ENCODE data around the gene TMC8. TPM values are rescaled to one million over a fixed set of nuclear protein-coding genes. Genes with fewer than 3 reads are reported as not detected.

Gene TMC8
- total RNA-seq, 2 experiments from 2014 or later = 251 to 292 TPM

DNA sequence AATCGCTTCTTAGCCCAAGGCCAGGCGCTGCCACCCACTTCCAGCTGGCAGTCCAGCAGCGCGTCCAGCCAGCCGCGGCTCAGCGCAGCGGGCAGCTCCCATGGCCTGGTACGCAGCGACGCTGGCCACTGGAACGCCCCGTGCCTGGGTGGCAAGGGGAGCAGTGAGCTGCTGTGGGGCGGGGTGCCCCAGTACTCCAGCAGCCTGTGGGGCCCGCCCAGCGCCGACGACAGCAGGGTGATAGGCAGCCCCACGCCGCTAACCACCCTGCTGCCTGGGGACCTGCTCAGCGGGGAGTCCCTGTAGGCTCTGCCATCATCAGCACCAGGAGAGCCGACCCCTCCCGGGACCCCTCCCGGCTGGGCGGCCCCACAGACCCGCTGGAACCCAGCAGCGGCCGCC is 26.0 kb upstream of the TMC8 start:
- no peak overlapping the region for H3K4me3 Mint-ChIP-seq
- no peak overlapping the region for H3K27ac Mint-ChIP-seq
- H3K4me1 Mint-ChIP-seq = no peaks in the 10 kb centered on the region
- CTCF ChIA-PET = interaction anchor here (12.5 kb wide), 1 partner anchor 28 kb away, joined by 257 read pairs; the partner anchor contains the start of genes TMC6 and TMC8
- no peaks in the 10 kb centered on the region for H3K27me3 Mint-ChIP-seq
- DNase-seq (no peak), ATAC-seq (no peak)
- no peaks in the 10 kb centered on the region for H3K9me3 Mint-ChIP-seq (ENCODE audit: low read depth)
- peaks cover 27% of the 10 kb centered on the region for H3K36me3 Mint-ChIP-seq

DNA sequence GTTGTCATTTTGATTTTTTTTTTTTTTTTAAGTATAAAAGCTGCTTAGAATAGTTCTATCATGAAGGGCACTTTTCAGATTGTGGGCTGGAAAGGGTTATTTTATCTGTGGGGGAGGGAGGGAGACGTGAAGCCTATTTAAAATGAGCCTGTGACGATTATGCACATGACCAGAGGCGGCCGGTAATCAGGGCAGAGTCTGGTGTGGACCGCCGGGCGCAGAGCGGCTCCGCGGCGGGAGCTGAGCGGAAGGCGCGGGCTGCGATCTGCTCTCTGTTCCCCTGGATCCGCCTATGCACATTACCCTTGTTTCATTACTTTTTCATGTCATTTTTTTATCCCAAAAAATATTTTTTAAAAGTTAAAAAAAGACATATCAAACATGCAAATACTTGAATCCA is 25.5 kb upstream of the TMC8 start:
- no peak overlapping the region for H3K4me3 Mint-ChIP-seq
- H3K27me3 Mint-ChIP-seq = no peaks in the 10 kb centered on the region
- H3K27ac Mint-ChIP-seq = no peak overlapping the region
- H3K9me3 Mint-ChIP-seq (ENCODE audit: low read depth) = no peaks in the 10 kb centered on the region
- H3K4me1 Mint-ChIP-seq = no peaks in the 10 kb centered on the region
- peaks cover 22% of the 10 kb centered on the region for H3K36me3 Mint-ChIP-seq
- CTCF ChIA-PET = interaction anchor here (12.5 kb wide), 1 partner anchor 27 kb away, joined by 257 read pairs; the partner anchor contains the start of genes TMC6 and TMC8
- ATAC-seq (no peak), DNase-seq (no peak)

- Mint-ChIP-seq H3K4me3 (no peak overlapping the region), H3K9me3 (ENCODE audit: low read depth) (no peaks in the 10 kb centered on the region), H3K4me1 (peaks cover 1% of the 10 kb centered on the region), H3K36me3 (peaks cover 20% of the 10 kb centered on the region), H3K27me3 (no peaks in the 10 kb centered on the region), H3K27ac (no peak overlapping the region)
- no peak for ATAC-seq
- DNase-seq = no peak
- CTCF ChIA-PET = interaction anchor here (12.5 kb wide), 1 partner anchor 27 kb away, joined by 257 read pairs; the partner anchor contains the start of genes TMC6 and TMC8
Measured at GRCh38 chr17:78105551-78105950, 25.0 kb upstream of the TMC8 start.

- no peak for ATAC-seq
- Mint-ChIP-seq H3K9me3 (ENCODE audit: low read depth) (no peaks in the 10 kb centered on the region), H3K36me3 (peaks cover 24% of the 10 kb centered on the region), H3K4me3 (no peak overlapping the region), H3K27me3 (no peaks in the 10 kb centered on the region), H3K27ac (no peak overlapping the region), H3K4me1 (peaks cover 3% of the 10 kb centered on the region)
- no peak for DNase-seq
- CTCF ChIA-PET = interaction anchor here (0.6 to 12.5 kb wide), 3 partner anchors 26 to 966 kb away, joined by 3 to 257 read pairs (median 3); partner anchors contain the start of genes TMC6 and TMC8
Measured at GRCh38 chr17:78106211-78106610, 24.4 kb upstream of the TMC8 start.

DNA sequence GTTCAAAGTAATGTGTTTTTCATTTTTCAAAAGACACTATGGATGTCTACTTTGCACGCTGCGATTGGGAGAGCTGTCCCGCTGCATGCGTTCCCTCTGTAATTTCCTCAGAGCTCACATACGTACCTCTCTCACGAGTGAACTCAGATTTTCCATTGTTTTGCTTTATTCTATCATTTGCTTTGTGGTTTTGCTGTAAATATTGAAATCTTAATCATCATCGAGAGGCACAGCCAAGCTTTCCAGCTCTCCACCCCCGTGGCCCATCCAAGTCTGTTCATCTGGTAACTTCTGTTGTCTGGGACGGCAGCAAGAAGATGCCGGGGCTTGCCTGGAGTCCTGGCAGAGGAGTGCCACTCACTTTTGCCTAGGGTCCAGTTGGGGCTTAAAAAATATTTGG is 23.1 kb upstream of the TMC8 start:
- Mint-ChIP-seq H3K27ac (no peak overlapping the region), H3K4me1 (peaks cover 4% of the 10 kb centered on the region), H3K36me3 (peaks cover 21% of the 10 kb centered on the region), H3K27me3 (no peaks in the 10 kb centered on the region), H3K4me3 (no peak overlapping the region), H3K9me3 (ENCODE audit: low read depth) (no peaks in the 10 kb centered on the region)
- CTCF ChIA-PET = interaction anchor here (0.9 to 12.5 kb wide), 4 partner anchors 22 to 143 kb away, joined by 4 to 257 read pairs (median 6); partner anchors contain the start of genes TMC6 and TMC8
- no peak for DNase-seq
- no peak for ATAC-seq

DNA sequence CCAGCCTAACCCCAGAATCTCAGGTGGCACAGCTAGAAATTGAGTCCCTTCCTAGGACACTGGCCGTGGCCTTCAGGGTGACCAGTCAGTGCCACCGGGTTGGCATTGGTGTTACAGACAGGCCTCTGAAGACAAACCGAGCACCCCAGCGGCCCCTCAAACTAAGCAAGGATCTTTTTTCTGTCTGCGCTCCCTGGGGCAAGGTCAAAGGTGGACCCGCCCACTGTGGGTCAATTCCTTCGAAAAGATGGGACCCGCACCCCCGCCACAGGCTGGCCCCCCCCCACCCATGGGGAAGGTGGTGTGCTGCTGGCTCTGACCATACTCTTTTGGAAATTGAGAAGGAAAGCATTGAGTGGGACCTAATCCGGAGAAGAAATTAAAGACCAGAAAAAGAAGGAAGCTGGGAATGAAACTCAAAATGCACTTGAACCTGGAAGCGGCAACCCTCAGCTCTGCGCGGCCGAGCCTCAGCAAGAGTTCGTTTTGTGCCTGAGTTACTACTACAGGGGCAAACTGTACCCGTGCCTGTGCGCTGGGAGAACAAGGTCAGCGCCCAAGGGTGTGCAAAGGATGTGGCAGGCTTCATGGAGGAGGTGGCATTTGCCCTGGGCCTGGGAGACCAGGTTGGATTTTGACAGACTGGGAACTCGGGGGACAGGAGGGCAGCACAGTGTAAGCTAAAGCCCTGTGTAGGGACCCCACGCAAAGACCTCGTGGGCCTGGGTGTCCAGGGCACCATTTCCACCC is 22.4 kb upstream of the TMC8 start:
- no peaks in the 10 kb centered on the region for H3K27me3 Mint-ChIP-seq
- DNase-seq (peak; percentile 34), ATAC-seq (no peak)
- H3K27ac Mint-ChIP-seq = no peak overlapping the region
- H3K4me3 Mint-ChIP-seq = no peak overlapping the region
- CTCF ChIA-PET = interaction anchor here (0.9 to 12.5 kb wide), 4 partner anchors 23 to 143 kb away, joined by 4 to 257 read pairs (median 6); partner anchors contain the start of genes TMC6 and TMC8
- no peaks in the 10 kb centered on the region for H3K9me3 Mint-ChIP-seq (ENCODE audit: low read depth)
- peaks cover 11% of the 10 kb centered on the region for H3K4me1 Mint-ChIP-seq
- peaks cover 22% of the 10 kb centered on the region for H3K36me3 Mint-ChIP-seq

- Mint-ChIP-seq H3K36me3 (peaks cover 28% of the 10 kb centered on the region), H3K4me3 (no peak overlapping the region), H3K27me3 (no peaks in the 10 kb centered on the region), H3K27ac (no peak overlapping the region), H3K4me1 (peaks cover 18% of the 10 kb centered on the region), H3K9me3 (ENCODE audit: low read depth) (no peaks in the 10 kb centered on the region)
- no peak for ATAC-seq
- no peak for DNase-seq
- CTCF ChIA-PET = interaction anchor here (1.0 to 12.5 kb wide), 3 partner anchors 23 to 143 kb away, joined by 3 to 257 read pairs (median 9); partner anchors contain the start of genes TMC6 and TMC8
Measured at GRCh38 chr17:78108726-78109488, 21.7 kb upstream of the TMC8 start.

DNA sequence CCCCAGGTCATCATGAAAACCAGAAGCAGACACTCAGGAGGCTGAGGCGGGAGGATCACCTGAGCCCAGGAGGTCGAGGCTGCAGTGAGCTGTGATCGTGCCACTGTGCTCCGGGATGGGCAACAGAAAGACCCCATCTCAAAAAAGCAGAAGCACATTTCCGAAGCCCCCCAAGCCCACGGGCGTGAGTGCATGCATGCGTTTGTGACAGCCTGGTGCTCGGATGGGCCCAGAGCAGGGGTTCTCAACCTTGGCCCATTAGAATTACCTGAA is 21.1 kb upstream of the TMC8 start:
- peaks cover 30% of the 10 kb centered on the region for H3K36me3 Mint-ChIP-seq
- no peaks in the 10 kb centered on the region for H3K27me3 Mint-ChIP-seq
- no peak overlapping the region for H3K4me3 Mint-ChIP-seq
- no peak overlapping the region for H3K27ac Mint-ChIP-seq
- no peak for ATAC-seq
- CTCF ChIA-PET = interaction anchor here (1.0 to 12.5 kb wide), 2 partner anchors 23 to 142 kb away, joined by 3 to 257 read pairs; partner anchors contain the start of genes TMC6 and TMC8
- no peaks in the 10 kb centered on the region for H3K9me3 Mint-ChIP-seq (ENCODE audit: low read depth)
- DNase-seq = no peak
- peaks cover 23% of the 10 kb centered on the region for H3K4me1 Mint-ChIP-seq

DNA sequence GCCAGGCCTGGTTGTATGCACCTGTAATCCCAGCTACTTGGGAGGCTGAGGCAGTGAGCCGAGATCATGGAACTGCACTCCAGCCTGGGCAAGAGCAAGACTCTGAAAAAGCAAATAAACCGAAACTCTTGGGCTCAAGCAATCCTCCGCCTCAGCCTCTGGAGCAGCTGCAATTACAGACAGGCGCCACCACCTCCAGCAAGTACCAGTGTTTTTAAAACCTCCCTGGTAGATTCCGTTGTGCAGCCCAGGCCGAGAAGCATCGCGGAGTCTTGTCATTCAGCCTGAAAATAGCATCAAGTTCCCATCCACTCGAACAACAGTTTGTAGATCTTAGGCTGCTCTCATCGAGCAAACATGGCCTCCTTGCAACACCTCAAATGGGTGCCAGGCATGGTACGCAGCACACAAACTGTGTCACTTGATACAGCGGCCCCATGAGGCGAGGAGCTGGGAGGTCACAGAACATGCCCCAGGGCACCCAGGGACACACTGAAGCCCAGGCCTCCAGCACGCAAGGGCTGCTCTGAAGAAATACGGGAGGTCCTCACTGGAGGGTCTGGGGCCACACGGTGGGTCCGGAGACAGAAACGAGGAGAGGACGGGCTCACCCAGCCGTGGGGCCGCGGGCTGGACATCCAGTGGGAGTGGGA is 20.1 kb upstream of the TMC8 start:
- H3K4me1 Mint-ChIP-seq = peaks cover 31% of the 10 kb centered on the region
- no peaks in the 10 kb centered on the region for H3K9me3 Mint-ChIP-seq (ENCODE audit: low read depth)
- CTCF ChIA-PET = interaction anchor here (1.0 to 12.5 kb wide), 3 partner anchors 22 to 66 kb away, joined by 4 to 257 read pairs (median 32); partner anchors contain the start of genes TMC6 and TMC8
- peaks cover 30% of the 10 kb centered on the region for H3K36me3 Mint-ChIP-seq
- H3K27ac Mint-ChIP-seq = peak overlapping the region; percentile 31
- H3K27me3 Mint-ChIP-seq = no peaks in the 10 kb centered on the region
- no peak overlapping the region for H3K4me3 Mint-ChIP-seq
- DNase-seq (peak; percentile 39), ATAC-seq (no peak)

GRCh38 chr17:78111016-78111726 is 19.4 kb upstream of the TMC8 start:
- DNase-seq (peak; percentile 39), ATAC-seq (no peak)
- peaks cover 30% of the 10 kb centered on the region for H3K36me3 Mint-ChIP-seq
- no peak overlapping the region for H3K4me3 Mint-ChIP-seq
- CTCF ChIA-PET = interaction anchor here (0.7 to 12.5 kb wide), 6 partner anchors 11 to 140 kb away, joined by 3 to 257 read pairs (median 19); partner anchors contain the start of genes TMC6 and TMC8
- H3K9me3 Mint-ChIP-seq (ENCODE audit: low read depth) = no peaks in the 10 kb centered on the region
- no peak overlapping the region for H3K27ac Mint-ChIP-seq
- H3K4me1 Mint-ChIP-seq = peaks cover 31% of the 10 kb centered on the region
- no peaks in the 10 kb centered on the region for H3K27me3 Mint-ChIP-seq

DNA sequence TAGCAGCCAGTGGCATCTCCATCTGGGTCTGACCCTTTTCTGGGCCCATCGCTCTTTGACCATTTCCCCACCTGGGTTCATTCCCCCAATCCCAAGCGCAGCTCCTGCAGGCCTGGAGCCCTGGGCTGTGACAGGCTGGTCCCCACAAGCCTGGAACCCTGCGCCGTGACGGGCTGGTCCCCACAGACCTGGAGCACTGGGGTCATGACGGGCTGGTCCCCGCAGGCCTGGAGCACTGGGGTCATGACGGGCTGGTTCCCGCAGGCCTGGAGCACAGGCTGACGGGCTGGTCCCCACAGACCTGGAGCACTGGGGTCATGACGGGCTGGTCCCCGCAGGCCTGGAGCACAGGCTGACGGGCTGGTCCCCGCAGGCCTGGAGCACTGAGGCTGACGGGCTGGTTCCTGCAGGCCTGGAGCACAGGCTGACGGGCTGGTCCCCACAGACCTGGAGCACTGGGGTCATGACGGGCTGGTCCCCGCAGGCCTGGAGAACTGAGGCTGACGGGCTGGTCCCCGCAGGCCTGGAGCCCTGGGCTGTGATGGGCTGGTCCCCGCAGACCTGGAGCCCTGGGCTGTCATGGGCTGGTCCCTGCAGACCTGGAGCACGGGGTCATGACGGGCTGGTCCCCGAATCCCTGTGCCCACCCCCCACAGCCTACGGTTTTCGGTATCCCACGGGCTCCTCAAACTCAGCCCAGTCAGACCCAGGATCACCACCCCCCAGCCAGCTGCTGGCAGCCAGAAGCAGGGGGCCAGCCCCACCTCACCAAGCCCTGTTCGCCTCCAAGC is 18.6 kb upstream of the TMC8 start:
- Mint-ChIP-seq H3K27me3 (no peaks in the 10 kb centered on the region), H3K9me3 (ENCODE audit: low read depth) (no peaks in the 10 kb centered on the region), H3K27ac (no peak overlapping the region), H3K4me1 (peaks cover 32% of the 10 kb centered on the region), H3K36me3 (peaks cover 32% of the 10 kb centered on the region), H3K4me3 (no peak overlapping the region)
- CTCF ChIA-PET = interaction anchor here (0.7 to 12.5 kb wide), 15 partner anchors 10 to 144 kb away, joined by 3 to 257 read pairs (median 4); partner anchors contain the start of genes TMC6 and TMC8
- DNase-seq (peak; percentile 39), ATAC-seq (no peak)
